ENCODE results near the gene KLHL4.

GRCh38 chrX:87582453-87582852 is 64.9 kb downstream of the KLHL4 start:
- no peak for TF ChIP-seq CTCF (IDR thresholded peaks at IDR 0.05; ENCODE audit: insufficient read depth, low read depth, low read length)
- TF ChIP-seq EZH2 (IDR thresholded peaks at IDR 0.05; ENCODE audit: insufficient read depth, low read length), result no peak

Data from astrocyte (in vitro differentiated cells and primary cell).